GM19328 (cell line): ENCODE data around the gene EML1.
"Not testable (repeated sequence)": the region's sequence is repeated elsewhere in the genome, so short reads cannot be mapped to it uniquely, and the experiment has no call there.

ENCODE experiments used
- ATAC-seq: cut with Tn5 transposase; IDR thresholded peaks from one replicate; pipeline ENCODE4 v1.9.1; 2021; ENCODE audit warnings: mild to moderate bottlenecking, moderate library complexity; ENCODE audit not compliant: unreplicated experiment

The EML1 gene

DNA sequence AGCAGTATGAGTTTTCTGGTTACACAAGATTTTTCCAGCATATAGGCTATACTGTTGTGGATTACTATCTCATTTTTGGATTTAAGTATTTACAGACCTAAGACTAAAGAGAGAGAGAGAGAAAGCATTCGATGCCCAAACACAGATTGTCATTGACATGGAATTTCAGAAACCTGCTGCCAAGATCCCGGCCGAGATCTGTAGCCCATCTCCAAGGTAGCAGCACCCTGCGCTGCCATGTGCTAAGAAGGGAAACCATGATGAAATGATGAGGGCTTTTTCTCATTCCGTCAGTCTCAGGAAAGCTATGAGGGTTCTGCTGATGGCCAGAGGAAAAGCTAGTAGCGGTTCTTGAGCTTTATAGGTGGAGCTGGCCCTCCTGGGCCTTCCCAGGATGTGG, 136.4 kb downstream of the EML1 start:
- no peak for ATAC-seq

DNA sequence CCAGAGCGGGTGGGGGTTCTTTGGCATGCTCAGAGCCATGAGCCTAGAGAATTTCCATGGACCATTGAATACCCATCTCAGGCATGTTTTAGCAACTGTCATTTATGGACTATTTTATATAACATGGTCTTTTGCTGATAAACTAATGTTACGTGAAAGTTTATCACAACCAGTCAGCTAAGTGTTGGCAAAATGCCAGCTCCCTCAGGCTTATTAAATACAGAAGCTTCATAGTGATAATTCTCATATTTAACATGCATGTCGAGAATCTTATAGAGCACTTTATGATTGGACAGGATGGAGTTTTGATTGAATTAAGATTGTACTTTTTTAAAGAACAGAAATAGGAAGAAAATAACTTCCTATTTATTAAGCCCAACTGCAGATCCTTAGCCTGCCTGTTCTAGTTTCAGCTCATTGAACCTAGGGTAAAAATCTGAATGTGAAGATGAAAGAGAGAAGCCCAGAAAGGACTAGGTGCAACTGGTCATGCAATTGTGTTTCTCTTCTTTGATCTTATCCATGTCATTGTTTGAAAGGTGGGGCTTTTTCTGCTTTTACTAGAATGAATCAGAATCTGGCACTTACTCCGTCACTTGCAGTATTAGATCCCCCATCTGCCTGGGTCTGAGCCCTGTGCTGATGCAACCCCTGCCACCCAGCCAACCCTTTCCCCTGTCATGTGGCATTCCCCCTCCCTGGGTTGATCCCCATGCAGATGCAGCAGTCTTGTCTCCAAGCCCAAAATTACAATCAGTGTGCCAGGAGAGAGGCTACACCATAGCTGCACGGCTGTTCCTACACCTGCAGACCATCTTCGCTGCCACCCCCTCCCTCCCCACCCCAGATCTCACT, 137.4 kb downstream of the EML1 start:
- no peak for ATAC-seq

DNA sequence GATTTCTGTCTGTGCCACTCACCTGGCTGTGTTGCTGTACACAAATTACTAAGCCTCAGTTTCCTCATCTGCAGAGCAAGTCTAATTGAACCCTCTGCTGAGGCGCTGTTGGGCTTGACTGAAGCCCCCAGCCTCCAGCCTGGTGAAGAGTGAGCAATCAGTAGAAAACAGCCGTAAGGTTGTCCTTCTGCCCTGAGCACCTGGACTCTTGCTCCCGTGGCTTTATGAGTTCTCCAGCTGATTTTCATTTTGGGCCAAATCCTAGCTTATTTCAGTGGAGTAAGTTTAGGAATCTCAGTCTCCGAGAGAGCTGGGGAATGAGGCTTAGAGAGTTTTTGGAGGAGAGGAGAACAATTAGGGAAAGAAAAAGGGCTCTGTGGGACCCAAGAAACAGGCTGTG, 138.1 kb downstream of the EML1 start:
- ATAC-seq = no peak

DNA sequence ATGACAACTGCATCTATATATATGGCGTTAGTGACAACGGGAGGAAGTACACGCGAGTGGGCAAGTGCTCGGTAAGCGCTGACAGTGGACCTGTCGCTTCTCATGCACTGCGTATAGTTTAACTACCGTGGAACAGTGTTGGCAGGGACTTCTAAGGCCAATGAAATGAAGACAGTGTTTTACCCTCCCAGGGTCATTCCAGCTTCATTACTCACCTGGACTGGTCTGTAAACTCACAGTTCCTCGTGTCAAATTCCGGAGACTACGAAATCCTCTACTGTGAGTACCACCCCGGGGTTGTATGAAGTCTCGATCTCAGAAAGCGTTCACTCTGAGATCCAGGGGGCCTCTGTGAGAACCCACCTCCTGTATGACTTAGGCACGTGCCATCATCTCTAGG, 142.8 kb downstream of the EML1 start:
- no peak for ATAC-seq

DNA sequence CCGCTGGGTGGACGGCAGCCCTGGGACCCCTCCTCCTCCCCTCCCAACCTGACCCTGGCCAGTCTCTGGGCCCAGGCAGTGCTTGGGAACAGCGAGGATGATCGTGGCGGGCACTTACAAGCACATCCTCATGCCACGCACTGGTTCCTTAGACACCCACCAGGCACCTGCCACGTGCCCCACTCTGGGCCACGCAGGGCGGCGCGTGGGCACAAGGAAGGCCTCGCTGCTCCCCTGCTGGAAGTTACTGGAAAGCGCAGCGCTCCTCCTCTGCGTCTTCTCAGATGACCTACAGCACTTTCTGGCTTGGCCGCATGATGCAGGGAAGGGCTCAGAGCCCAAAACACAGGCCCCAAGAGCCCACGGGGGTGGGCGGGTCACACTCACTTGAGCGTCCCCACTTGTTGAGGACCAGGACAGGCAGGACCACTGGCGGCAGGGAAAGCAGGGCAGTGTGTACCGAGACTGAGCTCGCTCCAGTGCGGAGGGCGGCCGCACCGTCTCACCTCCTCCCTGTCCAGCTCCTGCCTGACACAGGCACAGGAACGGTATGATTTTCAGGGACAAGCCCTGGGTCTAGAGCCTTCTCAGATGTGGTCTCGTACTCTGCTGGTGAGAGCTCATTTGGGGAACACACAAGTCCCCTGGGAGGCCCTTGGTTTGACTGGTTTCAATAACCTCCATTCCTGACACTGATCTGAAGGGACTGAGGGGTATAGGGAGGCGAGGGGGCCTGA, 143.7 kb downstream of the EML1 start:
- no peak for ATAC-seq

DNA sequence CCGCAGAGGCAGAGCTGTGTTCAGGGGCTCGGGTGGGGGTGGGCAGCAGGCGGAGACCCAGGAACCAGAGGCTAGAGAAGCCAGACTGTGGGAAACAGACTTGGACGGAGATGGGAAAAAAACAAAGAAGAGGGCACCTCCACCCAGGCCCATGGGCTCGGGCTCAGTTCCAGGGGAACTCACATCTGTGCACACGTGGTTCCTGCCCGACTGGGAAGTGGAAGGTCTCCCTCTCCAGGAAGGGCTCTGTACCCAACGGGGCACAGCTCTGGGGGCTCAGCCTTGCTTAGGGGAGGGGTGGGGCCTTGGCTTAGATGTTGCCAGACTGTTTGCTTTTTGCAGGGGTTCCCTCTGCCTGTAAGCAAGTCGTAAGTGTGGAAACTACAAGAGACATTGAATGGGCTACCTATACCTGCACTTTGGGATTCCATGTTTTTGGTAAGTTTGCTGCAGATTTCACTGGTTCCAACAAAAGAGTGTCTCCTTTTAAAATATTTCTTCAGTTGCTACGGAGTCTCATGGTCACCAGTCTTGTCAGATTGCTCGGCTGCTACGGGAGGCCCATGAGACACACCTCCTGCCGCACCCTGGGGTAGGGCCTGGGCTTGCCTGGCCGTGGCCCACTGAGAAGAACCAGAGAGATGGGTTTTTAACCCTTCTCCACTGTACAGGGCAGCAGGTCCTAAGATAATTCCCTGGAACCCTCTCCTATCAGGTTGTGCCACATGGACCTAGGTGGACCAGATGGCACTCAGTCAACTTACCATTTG, 144.4 kb downstream of the EML1 start:
- ATAC-seq = no peak

DNA sequence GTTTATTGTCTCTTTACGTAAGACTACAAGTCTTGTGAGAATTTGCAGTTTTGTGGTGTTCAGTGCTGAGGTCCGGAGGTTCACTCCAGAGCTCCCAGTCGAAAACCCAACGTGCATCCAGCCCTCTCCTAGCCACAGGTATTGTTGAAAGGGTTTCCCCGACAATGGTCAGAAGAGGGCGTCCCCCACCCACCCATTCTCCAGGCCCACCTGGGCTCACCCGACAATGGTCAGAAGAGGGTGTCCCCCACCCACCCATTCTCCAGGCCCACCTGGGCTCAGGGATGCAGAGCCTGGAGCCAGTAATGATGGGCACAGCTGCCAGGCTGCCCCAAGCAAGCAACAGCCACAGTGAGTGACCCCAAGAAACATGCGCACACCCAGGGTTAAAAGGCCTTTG, 145.2 kb downstream of the EML1 start:
- ATAC-seq = no peak

DNA sequence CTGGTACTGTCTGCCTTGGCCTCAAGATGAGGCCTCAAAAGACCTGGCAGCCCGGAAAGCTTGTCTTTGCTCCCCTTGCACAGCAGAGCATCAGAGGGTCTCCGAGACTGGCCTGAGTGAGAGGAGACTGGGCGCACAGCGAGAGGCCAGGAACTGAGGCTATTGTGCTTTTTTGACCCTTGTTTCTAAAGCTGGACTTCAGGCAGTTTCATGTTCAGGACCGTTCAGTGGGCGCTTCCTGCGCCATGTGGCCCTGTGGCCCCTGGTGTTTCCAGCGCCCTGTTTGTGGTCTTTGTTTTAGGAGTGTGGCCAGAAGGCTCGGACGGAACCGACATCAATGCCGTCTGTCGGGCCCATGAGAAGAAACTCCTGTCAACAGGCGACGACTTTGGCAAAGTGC, 145.7 kb downstream of the EML1 start:
- no peak for ATAC-seq

DNA sequence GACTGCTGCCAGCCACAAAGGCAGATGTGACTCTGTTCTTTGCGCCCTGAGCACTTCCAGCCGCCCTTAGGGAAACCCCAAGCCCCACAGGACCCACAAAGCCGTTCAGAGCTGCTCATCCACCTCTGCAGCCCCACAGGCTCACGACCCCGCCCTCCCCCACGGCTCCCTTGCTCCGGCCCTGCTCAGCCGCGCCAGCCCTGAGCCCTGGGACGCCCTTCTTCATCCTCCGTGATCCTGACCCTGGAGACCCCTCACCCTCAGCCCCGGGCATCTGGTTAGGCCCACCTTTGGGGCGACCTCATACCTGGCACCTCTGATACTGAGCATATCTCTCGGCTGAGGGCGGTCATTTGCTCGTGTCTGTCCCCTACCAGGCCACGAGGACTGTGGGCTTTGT, 146.2 kb downstream of the EML1 start:
- no peak for ATAC-seq

DNA sequence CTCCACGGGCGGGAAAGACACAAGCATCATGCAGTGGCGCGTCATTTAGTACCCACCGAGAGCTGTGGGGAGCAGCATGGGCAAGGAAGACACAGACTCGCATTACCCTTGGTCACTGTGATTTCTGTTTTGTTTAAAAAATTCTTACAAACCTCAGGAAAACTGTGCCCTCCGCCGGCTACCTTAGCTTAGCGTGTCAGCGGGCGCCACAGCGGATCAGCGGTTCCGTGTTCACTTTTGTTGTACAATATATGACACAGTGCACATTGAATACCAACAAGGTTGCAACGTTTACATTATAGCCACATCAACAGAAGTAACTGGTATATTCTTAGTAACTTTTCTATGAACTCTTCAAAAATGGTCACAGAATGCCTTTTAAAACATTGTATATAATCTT, 146.9 kb downstream of the EML1 start:
- ATAC-seq = no peak

DNA sequence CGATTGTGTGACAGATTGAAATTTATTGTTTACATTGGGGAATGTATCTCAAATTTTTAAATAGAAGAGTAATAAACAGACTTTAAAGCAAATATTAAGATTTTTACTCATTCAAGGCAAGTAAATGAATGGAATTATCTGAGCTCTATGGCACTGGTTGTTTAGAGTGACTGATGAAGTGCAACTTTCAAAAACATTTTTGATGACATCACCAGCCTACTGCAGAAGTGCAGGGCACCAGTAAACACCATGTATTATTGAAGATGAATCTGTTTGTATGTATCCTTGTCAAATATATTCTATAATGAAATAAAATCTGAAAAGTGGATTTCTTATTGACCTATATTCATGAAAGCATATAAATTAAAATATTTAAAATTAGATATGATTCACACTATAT, 148.0 kb downstream of the EML1 start:
- ATAC-seq = no peak

DNA sequence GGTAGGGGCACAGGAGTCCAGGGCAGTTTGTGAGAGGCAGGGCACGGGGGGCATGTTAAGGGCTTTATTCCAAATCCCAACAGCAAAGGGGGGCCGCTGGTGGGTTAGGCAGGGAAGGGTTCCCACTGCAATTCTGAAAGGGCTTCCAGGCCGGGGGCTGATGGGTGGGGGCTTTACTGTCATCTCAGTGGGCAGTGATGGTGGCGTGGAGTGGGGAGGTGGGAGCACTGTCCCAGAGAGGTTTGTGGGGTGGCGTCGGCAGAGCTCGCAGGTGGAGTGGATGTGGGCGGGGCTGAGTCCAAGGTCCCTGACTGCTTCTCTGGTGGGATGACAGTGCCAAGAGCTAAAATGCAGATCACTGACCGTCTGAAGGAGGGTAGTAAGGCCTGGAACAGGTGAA, 150.4 kb downstream of the EML1 start:
- ATAC-seq = no peak

DNA sequence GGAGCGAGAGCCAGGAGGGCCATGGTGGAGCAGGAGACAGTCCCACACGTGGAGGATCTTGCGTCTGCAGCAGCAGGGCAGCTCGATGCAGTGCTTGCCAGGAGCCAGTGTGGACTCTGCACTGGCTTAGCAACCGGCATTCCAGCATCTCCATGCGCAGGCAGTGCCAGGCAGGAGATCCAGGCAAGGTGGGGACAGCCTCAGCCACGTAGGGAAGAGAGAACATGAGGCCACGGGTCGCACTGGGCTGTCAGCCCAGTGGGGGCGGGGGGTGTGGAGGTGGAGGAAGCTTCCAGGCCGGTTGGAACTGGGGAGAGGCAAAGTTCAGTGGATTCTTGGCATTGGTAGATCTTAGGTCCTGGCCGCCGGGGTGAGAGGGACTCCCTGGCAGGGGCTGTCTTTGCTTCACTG, 151.0 kb downstream of the EML1 start:
- ATAC-seq = no peak

DNA sequence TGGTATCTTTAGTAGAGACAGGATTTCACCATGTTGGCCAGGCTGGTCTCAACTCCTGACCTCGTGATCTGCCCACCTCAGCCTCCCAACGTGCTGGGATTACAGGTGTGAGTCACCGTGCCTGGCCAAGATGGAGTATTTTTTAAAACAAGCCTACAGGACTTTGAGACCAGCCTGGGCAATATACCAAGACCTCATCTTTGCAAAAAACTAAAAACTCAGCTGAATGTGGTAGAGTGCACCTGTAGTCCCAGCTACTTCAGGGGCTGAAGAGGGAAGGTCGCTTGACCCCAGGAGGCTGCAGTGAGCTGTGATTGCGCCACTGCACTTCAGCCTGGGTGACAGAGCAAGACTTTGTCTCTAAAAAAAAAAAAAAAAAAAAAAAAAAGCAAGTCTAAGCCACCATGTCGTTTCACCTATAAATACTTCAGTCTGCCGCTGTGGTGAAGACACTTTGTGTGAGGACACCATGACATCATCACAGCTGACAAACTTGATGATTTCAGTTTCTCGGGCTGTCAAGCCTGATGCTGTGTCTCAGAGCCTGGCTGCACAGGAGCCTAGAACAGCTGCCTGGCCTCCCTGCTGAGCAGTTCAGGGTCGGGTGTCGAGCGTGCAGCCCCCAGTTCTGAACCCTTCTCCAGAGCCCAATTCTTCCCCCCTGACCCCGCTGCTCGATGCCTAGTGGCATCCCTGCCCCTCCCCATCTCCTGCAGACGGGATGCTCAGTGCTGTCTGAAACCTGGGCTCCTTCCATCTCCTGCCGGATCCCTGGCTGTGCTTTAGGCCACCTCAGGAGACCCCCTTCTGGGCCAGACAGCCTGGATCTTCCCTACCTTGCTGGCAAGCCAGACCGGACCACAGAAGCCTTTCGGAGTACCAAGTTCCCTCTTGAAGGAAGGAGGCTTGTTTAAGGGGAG, 152.8 kb downstream of the EML1 start:
- ATAC-seq = no peak

DNA sequence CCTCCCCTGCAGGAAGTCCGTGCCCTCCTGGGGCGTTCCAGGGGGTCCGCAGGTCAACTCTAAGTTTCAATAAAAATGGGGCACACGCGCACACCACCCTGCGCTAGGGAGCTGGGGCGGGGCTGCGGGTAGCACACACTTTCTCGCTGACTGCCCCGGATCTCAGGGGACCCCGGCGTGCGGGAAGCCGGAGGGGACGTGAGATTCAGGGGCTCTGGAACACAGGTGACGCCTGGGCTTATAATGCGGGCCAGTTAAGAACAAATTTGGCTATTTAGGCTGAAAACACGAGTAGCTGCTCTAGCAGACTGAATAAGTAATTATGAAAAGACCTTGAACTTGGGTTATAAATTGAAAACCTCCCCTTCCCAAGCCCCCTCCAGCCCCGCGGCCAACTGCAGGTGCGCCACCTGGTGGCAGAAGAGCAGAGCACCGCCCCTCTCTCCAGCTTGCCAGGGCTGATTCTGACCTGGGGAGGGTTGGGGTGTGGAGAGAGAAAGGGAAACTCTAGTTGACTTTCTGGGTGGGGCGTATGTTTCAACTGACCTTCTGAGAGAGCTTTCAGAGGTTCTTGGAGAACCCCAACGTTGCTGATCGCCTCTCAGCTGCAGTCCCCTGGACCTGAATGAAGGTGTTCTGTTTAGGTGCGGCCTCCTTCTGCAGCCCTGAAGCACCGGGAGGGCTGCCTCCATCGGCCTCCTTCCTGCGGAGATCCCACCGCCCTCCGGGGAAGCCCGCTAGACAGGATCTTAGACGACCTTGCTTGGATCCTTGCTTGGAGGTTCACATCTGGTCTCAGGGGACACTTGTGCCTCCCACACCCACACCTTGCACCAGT, 153.7 kb downstream of the EML1 start:
- ATAC-seq = no peak

DNA sequence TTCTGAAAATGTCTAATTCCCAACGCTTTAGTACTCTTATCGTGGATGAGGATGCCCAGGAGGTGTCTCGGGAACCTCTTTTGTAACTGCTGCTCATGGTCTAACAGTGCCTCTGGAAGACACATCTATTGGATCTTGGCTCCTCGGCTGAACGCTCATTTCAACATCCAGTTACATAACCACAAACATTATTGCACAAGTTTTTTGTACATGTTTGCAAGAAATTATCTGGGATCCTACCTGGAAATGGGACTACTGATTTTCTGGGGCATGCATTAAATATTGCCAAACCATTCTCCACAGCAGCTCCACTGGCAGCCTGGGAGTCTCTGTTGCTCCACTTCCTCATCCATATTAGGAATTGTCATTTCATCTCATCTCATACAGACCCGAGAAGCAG, 154.5 kb downstream of the EML1 start:
- no peak for ATAC-seq

DNA sequence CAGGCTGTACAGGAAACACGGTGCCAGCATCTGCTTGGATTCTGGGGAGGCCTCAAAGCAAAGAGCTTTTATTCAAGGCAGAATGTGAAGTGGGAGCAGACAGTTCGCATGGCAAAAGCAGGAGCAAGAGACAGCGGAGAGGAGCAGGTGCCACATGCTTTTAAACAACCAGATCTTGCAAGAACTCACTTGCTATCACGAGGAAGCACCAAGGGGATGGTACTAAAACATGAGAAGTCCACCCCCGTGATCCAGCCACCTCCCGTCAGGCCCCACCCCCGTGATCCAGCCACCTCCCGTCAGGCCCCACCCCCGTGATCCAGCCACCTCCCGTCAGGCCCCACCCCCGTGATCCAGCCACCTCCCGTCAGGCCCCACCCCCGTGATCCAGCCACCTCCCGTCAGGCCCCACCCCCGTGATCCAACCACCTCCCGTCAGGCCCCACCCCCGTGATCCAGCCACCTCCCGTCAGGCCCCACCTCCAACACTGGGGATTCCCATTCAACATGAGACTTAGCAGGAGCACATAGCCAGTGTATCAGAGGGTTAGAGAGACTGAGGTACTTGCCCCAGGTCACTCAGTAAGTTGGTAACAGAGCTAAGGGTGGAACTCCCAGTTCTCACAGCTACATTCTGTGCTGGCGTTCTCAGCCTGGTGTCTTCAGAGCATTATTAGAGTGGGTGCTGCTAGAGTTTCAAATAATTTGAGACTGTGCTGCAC, 156.0 kb downstream of the EML1 start:
- ATAC-seq = not testable (repeated sequence)

DNA sequence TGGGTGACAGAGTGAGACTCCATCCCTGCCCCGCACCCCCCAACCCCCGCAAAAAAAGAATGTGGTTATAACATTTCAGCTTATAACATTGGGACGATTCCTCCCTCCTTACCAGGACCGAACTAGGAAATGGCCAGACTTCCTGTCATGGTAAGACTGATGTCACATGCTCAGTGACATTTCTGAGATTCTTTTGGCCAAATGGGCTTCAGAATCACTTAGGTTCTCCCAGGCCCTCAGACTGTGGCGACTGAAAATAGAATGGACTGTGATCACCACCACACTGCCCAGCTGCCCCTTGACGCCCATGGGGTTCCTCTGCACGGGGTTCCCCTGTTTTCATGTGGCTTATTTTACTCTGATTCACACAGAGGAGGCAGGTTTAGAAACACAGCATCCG, 157.0 kb downstream of the EML1 start:
- ATAC-seq = no peak

DNA sequence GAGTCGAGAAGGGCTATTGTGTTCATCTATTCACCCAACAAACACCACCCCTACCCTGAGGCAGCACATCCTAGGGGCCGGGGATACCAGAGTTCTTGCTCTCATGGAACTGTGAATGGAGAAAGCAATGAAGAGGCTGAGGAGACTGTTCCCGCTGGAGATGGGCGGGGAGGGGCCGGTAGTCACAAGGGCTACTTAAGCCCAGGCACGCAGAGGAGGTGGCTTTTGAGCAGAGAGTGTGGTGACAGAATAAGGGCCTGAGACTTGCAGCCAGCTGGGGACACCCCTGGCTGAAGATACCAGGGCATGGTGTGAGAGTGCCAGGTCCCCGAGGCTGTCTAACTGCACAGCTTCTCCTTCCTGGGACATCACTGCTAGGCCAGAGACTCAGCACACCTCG, 157.9 kb downstream of the EML1 start:
- no peak for ATAC-seq
